Naive thymus-derived CD8-positive, alpha-beta T cell (primary cell): Measurements from ENCODE around the gene MRTO4. TPM values are rescaled to one million over a fixed set of nuclear protein-coding genes. Genes with fewer than 3 reads are reported as not detected.
A peak's percentile ranks its signal among the peaks of the same experiment; 100 is the strongest.

Source experiments
- ATAC-seq, 2 donors: fragments of 150-1000 bp; cut with Tn5 transposase in 1 of 2; sonication (Bioruptor Pico), chemical (Tn5 transposase) in 1 of 2; 1 replicate in 1 of 2; 2 replicates in 1 of 2; pipeline ENCODE4 v1.10.0; 2021; ENCODE audit warnings: mild to moderate bottlenecking in 2 of 2, moderate library complexity in 2 of 2
- POLR2A ChIA-PET: fragments of 350-600 bp; sonication (Branson Sonifier 250); formaldehyde crosslinking; loops from one replicate; lab custom pipeline; 2021; ENCODE audit warnings: antibody characterized with exemption; lab: Charles Lee
- DNase-seq, 10 donors: peaks; one replicate each; pipeline versions ENCODE4 v3.0.0 to v3.0.0-alpha.2; 2020 to 2022
- H3K27ac Mint-ChIP-seq, 10 donors: one replicate each; pipeline ENCODE4 v1.8.0; 2020 to 2022; ENCODE audit warnings: mild to moderate bottlenecking in 10 of 10, mixed read lengths in 10 of 10, moderate library complexity in 4 of 10, inconsistent platforms in 1 of 10
- H3K27me3 Mint-ChIP-seq, 5 donors: one replicate each; pipeline ENCODE4 v1.8.0; 2021 to 2022; ENCODE audit warnings: mixed read lengths in 5 of 5
- H3K36me3 Mint-ChIP-seq, 3 donors: one replicate each; pipeline ENCODE4 v1.8.0; 2020 to 2022; ENCODE audit warnings: mixed read lengths in 3 of 3, mild to moderate bottlenecking in 2 of 3, inconsistent platforms in 1 of 3
- H3K4me1 Mint-ChIP-seq, 4 donors: one replicate each; pipeline ENCODE4 v1.8.0; 2021 to 2022; ENCODE audit warnings: mixed read lengths in 4 of 4
- H3K4me3 Mint-ChIP-seq, 10 donors: one replicate each; pipeline ENCODE4 v1.8.0; 2020 to 2022; ENCODE audit warnings: mild to moderate bottlenecking in 10 of 10, mixed read lengths in 10 of 10, moderate library complexity in 6 of 10, inconsistent platforms in 1 of 10
- H3K9me3 Mint-ChIP-seq, 9 donors: one replicate each; pipeline ENCODE4 v1.8.0; 2020 to 2022; ENCODE audit warnings: mixed read lengths in 9 of 9, mild to moderate bottlenecking in 3 of 9, inconsistent platforms in 1 of 9, moderate library complexity in 1 of 9
- polyA plus RNA-seq, 3 donors: library from polyadenylated mRNA; unstranded; fragments of 300-500 nt; fragmentation: Illumina TruSeq; gene quantifications; one replicate each; pipeline ENCODE4 v1.2.3, GENCODE V29; 2021
- total RNA-seq, 8 experiments: library from RNA in 2 of 8; stranded (reverse) in 2 of 8; gene quantifications; one replicate each; pipeline ENCODE4 v1.2.3 and lab custom pipeline; 2021 to 2026

Gene MRTO4
- total RNA-seq: 10 to 100 TPM; 27.6 to 38.0 TPM
- polyA plus RNA-seq: 10 to 100 TPM; 24.7 to 37.4 (median 34.7) TPM
- total RNA-seq (lab: John Stamatoyannopoulos, UW): 21.3 to 318 (median 43.5) reads per million in 6 experiments

DNA sequence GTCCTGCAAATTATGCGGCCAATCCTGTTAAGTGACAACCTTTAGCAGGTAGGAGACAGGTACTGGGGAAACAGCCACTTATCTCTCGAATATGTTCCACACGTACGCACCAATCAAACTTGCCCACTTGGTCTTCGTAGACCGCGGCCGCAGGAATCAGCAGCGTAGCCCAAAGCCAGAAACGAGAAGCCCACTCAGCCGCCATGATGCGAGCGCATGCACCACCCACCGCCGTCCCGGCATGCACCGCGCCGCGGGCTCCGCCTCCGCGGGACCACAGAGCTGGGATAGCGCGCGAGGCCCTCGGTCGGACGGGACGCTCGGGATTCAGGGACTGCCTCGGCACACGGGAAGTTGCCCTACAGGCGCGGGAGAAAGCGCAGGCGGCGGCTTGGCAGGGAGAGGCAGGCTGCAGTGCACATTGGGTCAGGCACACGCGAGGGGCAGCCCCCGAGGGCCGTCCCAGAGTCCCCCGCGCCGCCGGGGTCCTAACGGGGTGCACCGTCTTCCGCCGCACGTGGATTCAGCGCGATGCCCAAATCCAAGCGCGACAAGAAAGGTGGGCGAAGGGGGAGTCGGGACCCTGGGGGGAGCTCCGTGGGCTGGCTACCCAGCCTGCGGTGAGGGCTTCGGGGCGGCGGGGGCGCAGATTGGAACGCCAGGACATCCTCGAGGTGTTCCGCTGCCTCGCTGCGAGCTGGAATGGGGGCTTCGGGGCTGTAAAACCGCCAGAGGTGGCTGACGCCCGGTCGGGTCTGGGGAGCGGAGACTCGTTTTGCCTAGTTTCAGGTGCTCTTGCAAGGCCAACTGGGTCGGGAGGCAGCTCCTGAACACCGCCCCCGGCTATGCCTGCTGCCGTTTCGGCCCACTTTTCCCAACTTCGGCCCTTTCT, at the start of gene MRTO4, which contains the start of gene EMC1:
MRTO4 (plus strand) TSS at position 501 of the 892 bp plus-strand sequence; CDS start at position 532, 31 bp downstream.
EMC1 (minus strand) TSS at position 220 of the 892 bp plus-strand sequence; CDS start at position 205, 15 bp downstream.
- Mint-ChIP-seq H3K36me3 (peaks cover 0 to 20% (median 0%) of the 10 kb centered on the region in 3 donors), H3K9me3 (no peaks in the 10 kb centered on the region), H3K4me1 (peaks cover 12 to 51% (median 32%) of the 10 kb centered on the region in 4 donors), H3K27ac (peak within 1 kb of the TSS; percentile 92 to 98 (median 95)), H3K27me3 (no peaks in the 10 kb centered on the region), H3K4me3 (peak within 1 kb of the TSS; percentile 92 to 96 (median 94))
- ATAC-seq (peak; percentile 95), DNase-seq (peak; percentile 73 to 96 (median 90))
- POLR2A ChIA-PET: interaction anchor here (0.7 to 1.5 kb wide), 14 partner anchors 9 to 347 kb away, joined by 3 to 8 read pairs (median 3); partner anchors contain the start of genes AKR7A2, AKR7A3, SLC66A1 and UBR4

GRCh38 chr1:19202396-19202795, 49.2 kb upstream of the MRTO4 start:
- H3K27ac Mint-ChIP-seq: peak overlapping the region in 3 of 10 donors; percentile 31 to 89 (median 33)
- peak; percentile 59 to 91 for ATAC-seq
- no peaks in the 10 kb centered on the region for H3K27me3 Mint-ChIP-seq
- H3K4me1 Mint-ChIP-seq: peaks cover 26 to 61% (median 52%) of the 10 kb centered on the region in 4 donors
- H3K36me3 Mint-ChIP-seq: peaks cover 3 to 65% (median 6%) of the 10 kb centered on the region in 3 donors
- peak overlapping the region in 3 of 10 donors; percentile 4 to 74 (median 25) for H3K4me3 Mint-ChIP-seq
- POLR2A ChIA-PET: no interaction called here
- H3K9me3 Mint-ChIP-seq: no peaks in the 10 kb centered on the region
- DNase-seq: peak in 1 of 10 donors; percentile 20

DNA sequence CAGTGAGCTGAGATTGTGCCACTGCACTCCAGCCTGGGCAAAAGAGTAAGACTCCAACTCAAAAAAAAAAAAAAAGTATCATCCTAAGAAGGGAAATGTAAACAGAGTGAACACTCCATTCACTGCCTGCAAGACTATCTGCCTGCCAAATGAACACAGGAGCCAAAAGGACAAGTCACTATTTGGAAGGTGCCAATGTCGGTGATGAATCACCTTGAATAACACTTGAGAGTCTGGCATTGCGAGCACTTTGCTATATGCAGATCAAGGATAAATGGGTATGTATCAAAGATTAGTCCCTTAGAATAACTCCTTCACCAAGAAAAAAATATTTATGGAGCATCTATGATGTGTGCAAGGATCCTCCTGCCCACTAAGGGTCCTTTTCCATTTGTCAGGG, 48.2 kb upstream of the MRTO4 start:
- Mint-ChIP-seq H3K4me3 (no peak overlapping the region), H3K4me1 (peaks cover 28 to 70% (median 62%) of the 10 kb centered on the region in 4 donors), H3K27me3 (no peaks in the 10 kb centered on the region), H3K27ac (no peak overlapping the region), H3K9me3 (no peaks in the 10 kb centered on the region), H3K36me3 (peaks cover 3 to 55% (median 4%) of the 10 kb centered on the region in 3 donors)
- ATAC-seq (no peak), DNase-seq (no peak)
- POLR2A ChIA-PET: no interaction called here

DNA sequence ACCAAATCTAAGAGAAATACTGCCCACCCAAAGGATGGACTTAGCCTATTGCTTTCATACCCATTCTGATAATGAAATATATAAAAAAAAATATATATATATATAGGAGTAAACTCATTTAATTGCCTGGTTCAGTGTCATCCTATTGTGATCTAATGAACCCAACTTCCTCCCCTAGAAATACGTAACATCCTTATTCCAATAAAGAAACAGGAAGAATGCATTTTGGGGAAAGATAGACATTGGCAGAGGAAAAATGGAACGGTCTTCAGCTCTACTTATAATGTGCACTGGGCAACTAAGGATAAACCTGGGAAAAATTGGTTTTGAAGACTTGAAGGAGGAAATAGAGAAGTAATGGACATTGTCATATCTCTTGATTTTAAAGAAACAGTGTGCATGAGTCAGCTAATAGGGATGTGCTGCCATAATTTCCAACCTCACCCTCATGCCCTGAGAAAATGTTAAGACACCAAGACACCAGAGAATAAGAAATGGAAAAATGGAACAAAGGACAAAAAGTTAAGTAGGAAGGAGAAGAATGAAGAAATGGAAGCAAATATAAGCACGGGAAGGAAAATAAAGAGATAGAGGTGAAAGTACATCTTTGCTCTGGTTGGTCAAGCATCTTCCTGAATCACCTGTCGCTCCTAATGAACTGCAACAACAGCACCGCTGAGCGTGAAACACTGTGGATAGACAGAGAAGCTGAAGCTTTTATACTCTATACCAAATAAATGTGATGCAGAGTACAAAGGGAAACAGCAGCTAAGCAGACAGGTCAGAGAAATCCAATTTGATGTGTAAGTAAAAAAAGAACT, 46.9 kb upstream of the MRTO4 start:
- H3K27me3 Mint-ChIP-seq: no peaks in the 10 kb centered on the region
- POLR2A ChIA-PET: no interaction called here
- DNase-seq: no peak
- H3K4me3 Mint-ChIP-seq: peak overlapping the region in 2 of 10 donors; percentile 5 to 19
- no peak for ATAC-seq
- H3K27ac Mint-ChIP-seq: peak overlapping the region in 2 of 10 donors; percentile 4 to 61
- peaks cover 0 to 42% (median 0%) of the 10 kb centered on the region in 3 donors for H3K36me3 Mint-ChIP-seq
- no peaks in the 10 kb centered on the region for H3K9me3 Mint-ChIP-seq
- peaks cover 31 to 75% (median 72%) of the 10 kb centered on the region in 4 donors for H3K4me1 Mint-ChIP-seq

DNA sequence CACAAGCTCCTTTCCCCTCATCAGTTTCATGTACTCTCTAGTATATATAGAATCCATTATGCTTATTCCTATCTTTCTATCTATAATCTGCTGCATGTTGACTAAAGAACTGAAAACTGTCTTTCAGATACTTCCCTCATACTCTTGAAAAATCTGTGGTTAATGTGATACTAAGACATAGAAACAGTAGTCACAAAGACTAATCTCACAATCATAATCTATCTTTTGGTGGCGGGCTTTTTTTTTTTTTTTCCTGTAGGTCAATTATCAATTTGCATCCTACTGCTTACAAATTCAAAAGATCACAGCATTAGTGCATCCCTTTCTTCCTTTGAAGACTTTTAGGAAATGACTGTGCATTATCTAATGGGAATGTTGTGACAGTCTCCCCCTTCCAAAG, 46.2 kb upstream of the MRTO4 start:
- Mint-ChIP-seq H3K36me3 (peaks cover 0 to 35% (median 0%) of the 10 kb centered on the region in 3 donors), H3K27ac (peak overlapping the region in 2 of 10 donors; percentile 2 to 19)
- POLR2A ChIA-PET: no interaction called here

GRCh38 chr1:19205845-19206244, 45.8 kb upstream of the MRTO4 start:
- no peak overlapping the region for H3K27ac Mint-ChIP-seq
- no peaks in the 10 kb centered on the region for H3K9me3 Mint-ChIP-seq
- peaks cover 0 to 3% (median 0%) of the 10 kb centered on the region in 5 donors for H3K27me3 Mint-ChIP-seq
- H3K4me3 Mint-ChIP-seq: peak overlapping the region in 1 of 10 donors; percentile 1
- no peak for ATAC-seq
- H3K4me1 Mint-ChIP-seq: peaks cover 38 to 81% (median 79%) of the 10 kb centered on the region in 4 donors
- no peak for DNase-seq
- POLR2A ChIA-PET: no interaction called here
- peaks cover 0 to 31% (median 0%) of the 10 kb centered on the region in 3 donors for H3K36me3 Mint-ChIP-seq

More for the DNA sequence above, 46.2 kb upstream of the MRTO4 start:
- Mint-ChIP-seq H3K4me1 (peaks cover 35 to 77% (median 76%) of the 10 kb centered on the region in 4 donors), H3K9me3 (no peaks in the 10 kb centered on the region), H3K27me3 (peaks cover 0 to 3% (median 0%) of the 10 kb centered on the region in 5 donors), H3K4me3 (peak overlapping the region in 2 of 10 donors; percentile 1 to 11)
- ATAC-seq (no peak), DNase-seq (no peak)

- H3K4me3 Mint-ChIP-seq: peak overlapping the region in 9 of 10 donors; percentile 3 to 71 (median 34)
- H3K27ac Mint-ChIP-seq: peak overlapping the region in 6 of 10 donors; percentile 0 to 69 (median 32)
- POLR2A ChIA-PET: interaction anchor here (0.8 kb wide), 1 partner anchor 45 kb away, joined by 3 read pairs; the partner anchor contains the start of gene MRTO4
- no peak for DNase-seq
- H3K9me3 Mint-ChIP-seq: no peaks in the 10 kb centered on the region
- peaks cover 0 to 24% (median 0%) of the 10 kb centered on the region in 3 donors for H3K36me3 Mint-ChIP-seq
- peaks cover 0 to 3% (median 0%) of the 10 kb centered on the region in 5 donors for H3K27me3 Mint-ChIP-seq
- ATAC-seq: no peak
- peaks cover 39 to 85% (median 84%) of the 10 kb centered on the region in 4 donors for H3K4me1 Mint-ChIP-seq
These were observed 44.7 kb upstream of the MRTO4 start for GRCh38 chr1:19206947-19207346.

- POLR2A ChIA-PET: interaction anchor here (0.7 to 1.5 kb wide), 4 partner anchors 9 to 42 kb away, joined by 4 to 6 read pairs (median 4); partner anchors contain the start of genes EMC1 and MRTO4
- Mint-ChIP-seq H3K27me3 (peaks cover 0 to 3% (median 0%) of the 10 kb centered on the region in 5 donors), H3K9me3 (no peaks in the 10 kb centered on the region), H3K4me3 (peak overlapping the region; percentile 84 to 97 (median 96)), H3K36me3 (peaks cover 0 to 25% (median 0%) of the 10 kb centered on the region in 3 donors), H3K4me1 (peaks cover 36 to 89% (median 81%) of the 10 kb centered on the region in 4 donors), H3K27ac (peak overlapping the region; percentile 93 to 100 (median 98))
- ATAC-seq (no peak), DNase-seq (no peak)
These were observed 42.7 kb upstream of the MRTO4 start for GRCh38 chr1:19208710-19209438.

- Mint-ChIP-seq H3K27me3 (peaks cover 0 to 3% (median 0%) of the 10 kb centered on the region in 5 donors), H3K4me1 (peaks cover 35 to 86% (median 81%) of the 10 kb centered on the region in 4 donors), H3K36me3 (peaks cover 0 to 26% (median 0%) of the 10 kb centered on the region in 3 donors), H3K4me3 (peak overlapping the region; percentile 84 to 97 (median 96)), H3K9me3 (no peaks in the 10 kb centered on the region), H3K27ac (peak overlapping the region; percentile 93 to 100 (median 98))
- DNase-seq: peak in 4 of 10 donors; percentile 15 to 67 (median 27)
- ATAC-seq: peak; percentile 15 to 17
- POLR2A ChIA-PET: interaction anchor here (1.0 to 1.5 kb wide), 3 partner anchors 9 to 42 kb away, joined by 4 to 6 read pairs (median 4); partner anchors contain the start of genes EMC1 and MRTO4
These were observed 42.1 kb upstream of the MRTO4 start for GRCh38 chr1:19209439-19209989.

GRCh38 chr1:19209990-19210771, 41.4 kb upstream of the MRTO4 start, which contains the start of gene UBR4:
UBR4 (minus strand) TSS chr1:19210266; CDS start chr1:19210248, 18 bp downstream.
- peak; percentile 95 to 97 (median 96) for DNase-seq

More at GRCh38 chr1:19209990-19210771, 41.4 kb upstream of the MRTO4 start, which contains the start of gene UBR4:
- Mint-ChIP-seq H3K4me1 (peaks cover 30 to 79% (median 77%) of the 10 kb centered on the region in 4 donors), H3K36me3 (peaks cover 0 to 24% (median 0%) of the 10 kb centered on the region in 3 donors), H3K27ac (peak within 1 kb of the TSS; percentile 96 to 100 (median 98)), H3K27me3 (peaks cover 0 to 3% (median 0%) of the 10 kb centered on the region in 5 donors), H3K4me3 (peak within 1 kb of the TSS; percentile 84 to 100 (median 96)), H3K9me3 (no peaks in the 10 kb centered on the region)
- ATAC-seq: peak; percentile 88 to 93
- POLR2A ChIA-PET: interaction anchor here (0.6 to 1.6 kb wide), 5 partner anchors 10 to 386 kb away, joined by 3 to 7 read pairs (median 3); partner anchors contain the start of genes EMC1 and MRTO4
